ENCODE measurements around the gene EFL1. TPM values are rescaled to one million over a fixed set of nuclear protein-coding genes. Genes with fewer than 3 reads are reported as not detected.

EFL1 gene
- total RNA-seq, 2 experiments from 2014 or later, result 23.7 to 25.6 TPM

DNA sequence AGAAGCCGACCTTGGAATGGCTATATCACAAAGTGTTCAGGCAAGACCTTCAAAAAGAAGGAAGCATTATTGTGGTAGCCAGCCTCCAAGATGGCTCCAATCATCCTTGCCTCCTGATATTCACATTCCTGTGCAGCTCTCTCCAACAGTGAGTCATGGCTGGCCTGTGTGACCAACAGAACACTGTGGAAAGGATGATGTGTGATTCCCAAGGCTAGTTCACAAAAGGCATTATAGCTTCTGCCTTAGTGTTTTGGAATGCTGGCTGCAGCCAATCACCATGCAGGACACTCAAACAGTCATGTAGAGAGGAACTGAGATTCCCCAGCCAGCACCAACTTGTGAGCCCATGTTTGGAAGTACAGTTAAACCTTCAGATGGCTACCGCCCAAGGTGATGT, 102.6 kb downstream of the EFL1 start:
- no peak overlapping the region for H3K4me3 Mint-ChIP-seq
- CTCF ChIA-PET, result no interaction called here
- H3K36me3 Mint-ChIP-seq (ENCODE audit: low read depth), result peaks cover 31% of the 10 kb centered on the region
- H3K9me3 Mint-ChIP-seq, result no peaks in the 10 kb centered on the region
- POLR2A ChIA-PET, result no interaction called here
- intact Hi-C loops (cut with micrococcal nuclease), result no loop called here
- H3K4me1 Mint-ChIP-seq (ENCODE audit: low read depth), result peaks cover under 1% of the 10 kb centered on the region
- no peak overlapping the region for H3K27ac Mint-ChIP-seq
- DNase-seq, result no peak
- TF ChIP-seq, protein P1, sequence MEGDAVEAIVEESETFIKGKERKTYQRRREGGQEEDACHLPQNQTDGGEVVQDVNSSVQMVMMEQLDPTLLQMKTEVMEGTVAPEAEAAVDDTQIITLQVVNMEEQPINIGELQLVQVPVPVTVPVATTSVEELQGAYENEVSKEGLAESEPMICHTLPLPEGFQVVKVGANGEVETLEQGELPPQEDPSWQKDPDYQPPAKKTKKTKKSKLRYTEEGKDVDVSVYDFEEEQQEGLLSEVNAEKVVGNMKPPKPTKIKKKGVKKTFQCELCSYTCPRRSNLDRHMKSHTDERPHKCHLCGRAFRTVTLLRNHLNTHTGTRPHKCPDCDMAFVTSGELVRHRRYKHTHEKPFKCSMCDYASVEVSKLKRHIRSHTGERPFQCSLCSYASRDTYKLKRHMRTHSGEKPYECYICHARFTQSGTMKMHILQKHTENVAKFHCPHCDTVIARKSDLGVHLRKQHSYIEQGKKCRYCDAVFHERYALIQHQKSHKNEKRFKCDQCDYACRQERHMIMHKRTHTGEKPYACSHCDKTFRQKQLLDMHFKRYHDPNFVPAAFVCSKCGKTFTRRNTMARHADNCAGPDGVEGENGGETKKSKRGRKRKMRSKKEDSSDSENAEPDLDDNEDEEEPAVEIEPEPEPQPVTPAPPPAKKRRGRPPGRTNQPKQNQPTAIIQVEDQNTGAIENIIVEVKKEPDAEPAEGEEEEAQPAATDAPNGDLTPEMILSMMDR (IDR thresholded peaks at IDR 0.05), result no peak
- H3K27me3 Mint-ChIP-seq, result no peaks in the 10 kb centered on the region
- ATAC-seq, result no peak

DNA sequence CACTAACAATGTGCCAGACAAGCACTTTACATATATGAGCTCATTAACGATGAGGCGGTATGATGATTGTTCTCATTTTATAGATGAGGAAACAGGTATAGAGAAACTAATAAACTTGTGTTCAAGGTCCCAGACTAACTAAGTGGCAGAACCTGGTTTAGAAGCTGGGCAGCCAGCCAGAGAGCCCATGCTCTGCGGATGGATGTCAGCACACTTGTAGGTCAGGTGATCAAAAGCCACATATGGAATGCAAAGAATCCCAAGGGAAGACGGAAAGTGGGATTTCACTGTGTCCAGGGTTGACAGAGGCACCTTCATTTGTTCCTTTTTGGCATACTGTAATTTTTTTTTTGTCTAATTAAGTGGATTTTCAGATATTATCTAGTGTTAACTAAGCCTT, 103.7 kb downstream of the EFL1 start:
- H3K4me1 Mint-ChIP-seq (ENCODE audit: low read depth), result no peaks in the 10 kb centered on the region
- H3K36me3 Mint-ChIP-seq (ENCODE audit: low read depth), result peaks cover 29% of the 10 kb centered on the region
- POLR2A ChIA-PET, result no interaction called here
- TF ChIP-seq, protein P1 (IDR thresholded peaks at IDR 0.05), result no peak
- H3K9me3 Mint-ChIP-seq, result no peaks in the 10 kb centered on the region
- intact Hi-C loops (cut with micrococcal nuclease), result no loop called here
- ATAC-seq (no peak), DNase-seq (no peak)
- H3K27me3 Mint-ChIP-seq, result no peaks in the 10 kb centered on the region
- H3K27ac Mint-ChIP-seq, result no peak overlapping the region
- CTCF ChIA-PET, result interaction anchor here (1.3 to 2.0 kb wide), 2 partner anchors 18 to 51 kb away, joined by 4 to 9 read pairs; no protein-coding TSS in a partner anchor
- H3K4me3 Mint-ChIP-seq, result no peak overlapping the region

DNA sequence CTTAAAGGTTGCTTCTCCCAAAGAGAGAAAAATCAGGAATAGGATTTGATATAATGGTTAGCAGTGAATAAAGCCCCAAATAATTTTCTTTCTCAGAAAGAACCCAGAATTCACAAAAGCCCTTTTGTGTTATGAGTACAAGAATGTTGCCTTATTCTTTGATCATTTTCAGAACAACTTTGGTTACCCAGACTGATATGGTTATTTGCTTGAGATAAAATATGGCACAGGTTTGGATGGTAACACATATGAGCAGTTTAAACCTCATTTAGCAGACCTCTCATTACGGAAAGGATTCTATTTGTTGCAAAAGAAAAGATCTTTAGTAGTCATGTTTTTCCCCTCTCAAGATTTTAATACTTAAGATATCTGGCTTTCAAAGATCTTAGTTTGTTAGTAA, 111.9 kb downstream of the EFL1 start:
- peaks cover 17% of the 10 kb centered on the region for H3K36me3 Mint-ChIP-seq (ENCODE audit: low read depth)
- no peaks in the 10 kb centered on the region for H3K27me3 Mint-ChIP-seq
- ChIA-PET CTCF (interaction anchor here (4.0 kb wide), 1 partner anchor 10 kb away, joined by 18 read pairs; no protein-coding TSS in a partner anchor), POLR2A (no interaction called here)
- H3K27ac Mint-ChIP-seq, result no peak overlapping the region
- TF ChIP-seq, protein P1 (IDR thresholded peaks at IDR 0.05), result no peak
- DNase-seq (no peak), ATAC-seq (no peak)
- H3K4me3 Mint-ChIP-seq, result no peak overlapping the region
- H3K4me1 Mint-ChIP-seq (ENCODE audit: low read depth), result no peaks in the 10 kb centered on the region
- intact Hi-C loops (cut with micrococcal nuclease), result no loop called here
- H3K9me3 Mint-ChIP-seq, result no peaks in the 10 kb centered on the region

DNA sequence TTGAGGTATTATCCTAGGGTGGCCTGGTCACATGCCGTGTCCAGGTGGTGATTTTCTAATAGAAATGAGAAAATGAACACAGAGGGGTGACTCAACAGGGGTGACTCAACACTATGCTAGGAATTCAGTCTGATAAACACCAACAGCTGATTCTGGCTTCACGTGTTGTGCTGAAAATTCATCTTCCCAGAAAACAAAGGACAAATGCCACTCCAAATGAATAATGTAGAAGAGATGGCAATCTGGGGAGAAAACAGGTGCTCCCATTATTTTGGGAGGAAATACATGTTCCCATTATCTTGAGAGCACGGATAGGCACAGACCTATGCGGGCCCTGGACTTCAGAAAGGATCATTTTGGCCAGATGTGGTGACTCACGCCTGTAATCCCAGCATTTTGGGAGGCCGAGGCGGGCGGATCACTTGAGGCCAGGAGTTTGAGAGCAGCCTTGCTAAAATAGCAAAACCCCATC, 115.5 kb downstream of the EFL1 start:
- H3K27ac Mint-ChIP-seq, result no peak overlapping the region
- no peak overlapping the region for H3K4me3 Mint-ChIP-seq
- ATAC-seq (no peak), DNase-seq (no peak)
- no peaks in the 10 kb centered on the region for H3K9me3 Mint-ChIP-seq
- TF ChIP-seq, protein P1 (IDR thresholded peaks at IDR 0.05), result no peak
- ChIA-PET CTCF (no interaction called here), POLR2A (no interaction called here)
- H3K27me3 Mint-ChIP-seq, result no peaks in the 10 kb centered on the region
- intact Hi-C loops (cut with micrococcal nuclease), result no loop called here
- H3K4me1 Mint-ChIP-seq (ENCODE audit: low read depth), result no peaks in the 10 kb centered on the region
- peaks cover 12% of the 10 kb centered on the region for H3K36me3 Mint-ChIP-seq (ENCODE audit: low read depth)

DNA sequence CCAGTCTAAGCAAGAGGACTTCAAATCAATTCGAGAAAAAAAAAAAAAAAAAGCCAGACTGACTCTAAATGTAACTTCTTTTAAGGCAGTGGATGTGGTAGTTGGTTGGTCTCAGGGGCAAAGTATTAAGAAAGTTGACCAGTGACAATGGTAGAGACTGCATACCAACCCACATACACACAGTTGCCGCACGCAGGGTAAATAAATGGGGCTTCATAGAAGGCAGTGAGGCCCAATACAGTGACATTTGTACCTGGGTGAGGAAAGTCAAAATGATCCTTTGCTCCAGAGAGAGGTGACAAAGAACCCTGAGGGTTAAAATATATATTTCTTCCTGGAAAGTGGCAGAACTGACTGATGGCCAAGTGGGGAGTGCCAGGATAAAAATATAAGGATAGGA, 116.0 kb downstream of the EFL1 start:
- H3K27me3 Mint-ChIP-seq, result no peaks in the 10 kb centered on the region
- CTCF ChIA-PET, result no interaction called here
- H3K36me3 Mint-ChIP-seq (ENCODE audit: low read depth), result peaks cover 7% of the 10 kb centered on the region
- H3K27ac Mint-ChIP-seq, result no peak overlapping the region
- no peaks in the 10 kb centered on the region for H3K4me1 Mint-ChIP-seq (ENCODE audit: low read depth)
- TF ChIP-seq, protein P1 (IDR thresholded peaks at IDR 0.05), result no peak
- ATAC-seq (no peak), DNase-seq (no peak)
- POLR2A ChIA-PET, result no interaction called here
- no peak overlapping the region for H3K4me3 Mint-ChIP-seq
- H3K9me3 Mint-ChIP-seq, result no peaks in the 10 kb centered on the region
- intact Hi-C loops (cut with micrococcal nuclease), result no loop called here
